PC-3 (cell line): ENCODE data around the gene OR2V1.

Source experiments
- EZH2 ChIP-seq: fragments of 300-600 bp; sonication (generic); IDR thresholded peaks from one replicate; pipeline ENCODE4 v1.6.1; 2017; ENCODE audit warnings: antibody characterized with exemption, mild to moderate bottlenecking, low read length; ENCODE audit not compliant: unreplicated experiment
- EZH2phosphoT487 ChIP-seq: fragments of 300-600 bp; sonication (generic); IDR thresholded peaks from 2 replicates; pipeline ENCODE4 v1.6.1; 2018; ENCODE audit warnings: mild to moderate bottlenecking, antibody characterized with exemption, low read length, borderline replicate concordance
- TF ChIP-seq, protein P1 (sequence below): fragments of 300-600 bp; sonication (generic); conservative IDR thresholded peaks from 2 replicates; pipeline ENCODE4 v1.5.1; 2017; ENCODE audit warnings: antibody characterized with exemption, low read depth, mild to moderate bottlenecking, low read length

DNA sequence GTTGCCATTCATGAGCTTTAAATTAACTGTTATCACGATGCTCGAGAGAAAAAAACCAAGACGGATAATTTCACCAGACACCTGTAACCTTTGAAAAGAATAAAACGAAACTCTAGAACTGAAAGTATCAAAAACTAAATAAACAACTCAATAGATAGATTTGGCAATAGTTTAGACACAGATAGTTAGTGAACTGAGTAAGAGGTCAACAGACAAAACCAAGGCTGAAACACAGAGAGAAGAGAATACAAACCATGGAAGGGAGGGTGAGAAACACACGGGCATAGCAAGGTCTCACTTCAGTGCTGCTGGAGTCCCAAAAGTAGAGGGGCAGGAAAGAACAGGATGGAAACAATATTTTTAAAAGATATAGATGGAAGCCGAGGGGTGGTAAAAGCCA is 3.3 kb upstream of the OR2V1 start:
- TF ChIP-seq, protein P1, sequence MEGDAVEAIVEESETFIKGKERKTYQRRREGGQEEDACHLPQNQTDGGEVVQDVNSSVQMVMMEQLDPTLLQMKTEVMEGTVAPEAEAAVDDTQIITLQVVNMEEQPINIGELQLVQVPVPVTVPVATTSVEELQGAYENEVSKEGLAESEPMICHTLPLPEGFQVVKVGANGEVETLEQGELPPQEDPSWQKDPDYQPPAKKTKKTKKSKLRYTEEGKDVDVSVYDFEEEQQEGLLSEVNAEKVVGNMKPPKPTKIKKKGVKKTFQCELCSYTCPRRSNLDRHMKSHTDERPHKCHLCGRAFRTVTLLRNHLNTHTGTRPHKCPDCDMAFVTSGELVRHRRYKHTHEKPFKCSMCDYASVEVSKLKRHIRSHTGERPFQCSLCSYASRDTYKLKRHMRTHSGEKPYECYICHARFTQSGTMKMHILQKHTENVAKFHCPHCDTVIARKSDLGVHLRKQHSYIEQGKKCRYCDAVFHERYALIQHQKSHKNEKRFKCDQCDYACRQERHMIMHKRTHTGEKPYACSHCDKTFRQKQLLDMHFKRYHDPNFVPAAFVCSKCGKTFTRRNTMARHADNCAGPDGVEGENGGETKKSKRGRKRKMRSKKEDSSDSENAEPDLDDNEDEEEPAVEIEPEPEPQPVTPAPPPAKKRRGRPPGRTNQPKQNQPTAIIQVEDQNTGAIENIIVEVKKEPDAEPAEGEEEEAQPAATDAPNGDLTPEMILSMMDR, result no peak
- TF ChIP-seq EZH2phosphoT487 (no peak), EZH2 (no peak)
